K562 (cell line): ENCODE data around the gene CRABP2. TPM values are rescaled to one million over a fixed set of nuclear protein-coding genes. Genes with fewer than 3 reads are reported as not detected.

Experiments used
- ATAC-seq: fragments of 200-7000 bp; cut with Tn5 transposase; 3 replicates; pipeline ENCODE4 v1.9.1; 2020; ENCODE audit warnings: moderate library complexity
- BruUV-seq: library from RNA; stranded (reverse); fragments of 400-500 nt; replicated peaks from 2 replicates; lab custom pipeline; 2021; lab: Mats Ljungman, UMichigan
- CTCF ChIA-PET: fragments of 300-600 bp; formaldehyde crosslinking; extraction: SDS; loops from one replicate; lab custom pipeline; 2021; ENCODE audit warnings: low intra/inter-chr PET ratio; lab: Yijun Ruan, JAX
- POLR2A ChIA-PET: fragments of 300-600, 350-650 bp; sonication (Branson Sonifier 250); formaldehyde crosslinking; extraction: SDS; loops from one replicate; lab custom pipeline; 2021; ENCODE audit warnings: antibody characterized with exemption, inconsistent platforms; lab: Yijun Ruan, JAX
- DNase-seq, 4 experiments: peaks; one replicate each; pipeline versions ENCODE4 v3.0.0 to v3.0.0-alpha.2; 2011 to 2018; ENCODE audit warnings: low spot score in 3 of 4, mixed read lengths in 3 of 4; ENCODE audit errors: extremely low read depth in 1 of 4
- FAIRE-seq: peaks from 2 replicates; lab custom pipeline; 2011; peaks lifted over from hg19 to GRCh38; lab: Jason Lieb, UNC
- H2AFZ ChIP-seq: 2 replicates; pipeline ENCODE4 v1.6.0; 2011; ENCODE audit warnings: low read depth, low read length, control low read depth, inconsistent platforms
- H3K27ac ChIP-seq: fragments of 200-600 bp; 3 replicates; pipeline ENCODE4 v1.8.0; 2011; ENCODE audit warnings: low read depth, mild to moderate bottlenecking, control low read depth, inconsistent platforms, low read length, moderate library complexity, mixed read lengths; ENCODE audit errors: extremely low read depth
- H3K27me3 ChIP-seq, 2 experiments: fragments of 300-600 bp in 1 of 2; 2 replicates in 1 of 2; 3 replicates in 1 of 2; pipeline versions ENCODE4 v1.6.0 to v1.8.0; 2011; ENCODE audit warnings: inconsistent platforms in 2 of 2, low read length in 2 of 2, mild to moderate bottlenecking in 1 of 2, mixed read lengths in 1 of 2, moderate library complexity in 1 of 2; ENCODE audit not compliant: control insufficient read depth in 2 of 2, insufficient read depth in 2 of 2
- H3K36me3 ChIP-seq: fragments of 300-600 bp; 3 replicates; pipeline ENCODE4 v1.8.0; 2011; ENCODE audit warnings: mild to moderate bottlenecking, low read length, inconsistent platforms; ENCODE audit not compliant: control insufficient read depth, insufficient read depth
- H3K4me1 ChIP-seq, 2 experiments: fragments of 200-600 bp in 1 of 2; replicated peaks in 1 of 2; 2 replicates in 1 of 2; 3 replicates in 1 of 2; pipeline versions ENCODE4 v1.5.1 to v1.8.0; 2011; ENCODE audit warnings: inconsistent platforms in 2 of 2, low read length in 2 of 2, mild to moderate bottlenecking in 1 of 2, mixed read lengths in 1 of 2, moderate library complexity in 1 of 2; ENCODE audit not compliant: control insufficient read depth in 2 of 2, insufficient read depth in 2 of 2
- H3K4me2 ChIP-seq: 2 replicates; pipeline ENCODE4 v1.6.1; 2011; ENCODE audit warnings: low read length, control low read depth, inconsistent platforms, mixed read lengths; ENCODE audit not compliant: insufficient read depth
- H3K4me3 ChIP-seq: fragments of 200-600 bp; sonication (generic), shearing (Covaris generic); 2 replicates; pipeline ENCODE4 v1.5.1; 2016; ENCODE audit warnings: control low read depth, inconsistent platforms
- H3K79me2 ChIP-seq: fragments of 200-600 bp; 3 replicates; pipeline ENCODE4 v1.8.0; 2011; ENCODE audit warnings: low read length, inconsistent platforms; ENCODE audit not compliant: control insufficient read depth, insufficient read depth
- H3K9ac ChIP-seq, 2 experiments: 2 replicates each; pipeline versions ENCODE4 v1.6.0 to v1.6.1; 2011; ENCODE audit warnings: low read depth in 2 of 2, low read length in 2 of 2, control low read depth in 1 of 2, inconsistent platforms in 1 of 2, mild to moderate bottlenecking in 1 of 2, mixed read lengths in 1 of 2; ENCODE audit not compliant: insufficient read depth in 1 of 2
- H3K9me1 ChIP-seq: one replicate; pipeline ENCODE4 v1.6.0; 2011; ENCODE audit warnings: inconsistent platforms, mild to moderate bottlenecking, low read length, moderate library complexity; ENCODE audit not compliant: control insufficient read depth, insufficient read depth
- H3K9me3 ChIP-seq: replicated peaks from 2 replicates; pipeline ENCODE4 v1.5.1; 2011; ENCODE audit warnings: low read depth, low read length, inconsistent platforms; ENCODE audit not compliant: control insufficient read depth, insufficient read depth
- H4K20me1 ChIP-seq: replicated peaks from 2 replicates; pipeline ENCODE4 v1.6.1; 2011; ENCODE audit warnings: low read length, inconsistent platforms, mixed read lengths; ENCODE audit not compliant: control insufficient read depth, insufficient read depth
- AFF1 ChIP-seq, 2 experiments: fragments of 450-650 bp; IDR thresholded peaks; 2 replicates each; pipeline ENCODE4 v1.6.1; 2018; ENCODE audit warnings: mild to moderate bottlenecking in 2 of 2, low read depth in 1 of 2; ENCODE audit not compliant: partially characterized antibody in 2 of 2
- CC2D1A ChIP-seq: fragments of 450-650 bp; IDR thresholded peaks from 2 replicates; pipeline ENCODE4 v1.6.1; 2017; ENCODE audit warnings: mild to moderate bottlenecking
- GTF2B ChIP-seq: IDR thresholded peaks from 2 replicates; pipeline ENCODE4 v1.6.1; 2011; ENCODE audit not compliant: insufficient read length; ENCODE audit errors: extremely low read depth
- IFI16 ChIP-seq: fragments of 250-450 bp; sonication (Bioruptor Pico); IDR thresholded peaks from 2 replicates; pipeline ENCODE4 v2.1.2; 2022; ENCODE audit warnings: mild to moderate bottlenecking, inconsistent platforms
- JUND ChIP-seq, 2 experiments: IDR thresholded peaks; 2 replicates in 1 of 2; 3 replicates in 1 of 2; pipeline ENCODE4 v1.6.1; 2011; ENCODE audit warnings: borderline replicate concordance in 2 of 2, low read depth in 2 of 2, low read length in 2 of 2, improper control_type of control experiment in 1 of 2, missing biosample characterization in 1 of 2, missing genetic modification characterization in 1 of 2, missing genetic modification reagents in 1 of 2
- KLF13 ChIP-seq: fragments of 450-650 bp; IDR thresholded peaks from 2 replicates; pipeline ENCODE4 v1.6.1; 2016; ENCODE audit warnings: missing genetic modification characterization, low read depth, mild to moderate bottlenecking, missing compliant biosample characterization, moderate library complexity, borderline replicate concordance
- MAZ ChIP-seq, 2 experiments: fragments of 450-650 bp in 1 of 2; sonication (generic) in 1 of 2; formaldehyde crosslinking; IDR thresholded peaks in 1 of 2; conservative IDR thresholded peaks in 1 of 2; 2 replicates each; pipeline versions ENCODE4 v1.4.0 to v1.5.0; 2020; ENCODE audit warnings: mild to moderate bottlenecking in 1 of 2, missing genetic modification reagents in 1 of 2
- MXD1 ChIP-seq: fragments of 250-450 bp; sonication (Bioruptor Pico); IDR thresholded peaks from 2 replicates; pipeline ENCODE4 v1.8.0; 2021; ENCODE audit warnings: borderline replicate concordance, mild to moderate bottlenecking, moderate library complexity; ENCODE audit not compliant: poor library complexity, severe bottlenecking
- NFRKB ChIP-seq: fragments of 450-650 bp; IDR thresholded peaks from 2 replicates; pipeline ENCODE4 v1.6.1; 2016; ENCODE audit warnings: low read depth
- POLR2G ChIP-seq: fragments of 200-400 bp; formaldehyde crosslinking; IDR thresholded peaks from 2 replicates; pipeline ENCODE4 v1.6.1; 2017; ENCODE audit warnings: low read depth, mild to moderate bottlenecking, antibody characterized with exemption, low read length, moderate library complexity
- RBM39 ChIP-seq: fragments of 200-400 bp; formaldehyde crosslinking; optimal IDR thresholded peaks from 2 replicates; pipeline ENCODE3; 2018; ENCODE audit warnings: low read depth, low read length
- ZC3H8 ChIP-seq: fragments of 450-650 bp; IDR thresholded peaks from 2 replicates; pipeline ENCODE4 v1.6.1; 2017
- ZNF239 ChIP-seq: fragments of 250-450 bp; sonication (Bioruptor Pico); IDR thresholded peaks from 2 replicates; pipeline ENCODE4 v1.4.0; 2020; ENCODE audit warnings: mild to moderate bottlenecking
- ZNF24 ChIP-seq: fragments of 450-650 bp; IDR thresholded peaks from 2 replicates; pipeline ENCODE4 v1.6.1; 2016
- WGBS: fragments of 100-300 bp; shearing (Covaris generic); methylation state at CpG from one replicate; pipeline ENCODE4 v1.1.6; 2016; ENCODE audit warnings: low coverage, mixed read lengths; ENCODE audit not compliant: insufficient coverage; ENCODE audit errors: missing lambda C conversion rate; 5-methylcytosine and 5-hydroxymethylcytosine counted together
- in situ Hi-C: fragments of 300-500 bp; cut with MboI; formaldehyde crosslinking; loops from 4 replicates; pipeline ENCODE4 v1.15.0; 2018; ENCODE audit warnings: inconsistent platforms, mixed read lengths
- intact Hi-C: fragments of 100-400 bp; cut with micrococcal nuclease; formaldehyde crosslinking; loops from 2 replicates; pipeline ENCODE4 v1.14.2; 2022
- polyA plus RNA-seq, 8 experiments: library from polyadenylated mRNA; depleted of rRNA in 4 of 8; stranded (reverse) in 5 of 8; unstranded in 3 of 8; fragments of >200 nt; fragmentation: Nextera tagmentation in 2 of 8; fragmentation: Illumina TruSeq in 1 of 8; extraction: Ambion mirVana in 2 of 8; extraction: Trizol in 1 of 8; gene quantifications; 2 replicates each; pipeline versions ENCODE4 v1.2.1 to v1.2.3, GENCODE V29; 2011 to 2014; ENCODE audit warnings: inconsistent platforms in 1 of 8, missing spikeins in 1 of 8
- total RNA-seq, 7 experiments: library from RNA; depleted of rRNA in 6 of 7; stranded (reverse); fragments of >200 nt in 6 of 7; fragmentation: Illumina TruSeq in 2 of 7; extraction: Trizol in 2 of 7; gene quantifications; 2 replicates each; pipeline versions ENCODE4 v1.2.1 to v1.2.3, GENCODE V29; 2011 to 2021; ENCODE audit warnings: low replicate concordance in 1 of 7

CRABP2 gene
- total and polyA plus RNA-seq, 9 of the 15 experiments (the other 6 are each of a cell fraction or from before 2014, with no cell fraction given): 0.30 to 2.5 (median 0.82) TPM

- peaks cover 20% of the 10 kb centered on the region; the same call in 2 of the 3 replicates for H3K36me3 ChIP-seq
- ChIA-PET POLR2A (interaction anchor here (0.6 to 2.3 kb wide), 5 partner anchors 14 to 65 kb away, joined by 3 to 10 read pairs (median 3); partner anchors contain the start of genes METTL25B and NES), CTCF (no interaction called here)
- 7% methylated on average over 5 of the region's 5 CpGs for WGBS
- intact Hi-C loops (no loop called here), in situ Hi-C loops (no loop called here)
- no peaks in the 10 kb centered on the region for H3K27me3 ChIP-seq
- H3K9me1 ChIP-seq: peaks cover 8% of the 10 kb centered on the region
- peaks cover 17% of the 10 kb centered on the region for H4K20me1 ChIP-seq
- H3K4me1 ChIP-seq: peaks cover 60 to 78% of the 10 kb centered on the region in 2 experiments
- H3K79me2 ChIP-seq: peaks cover 41% of the 10 kb centered on the region
- H3K9me3 ChIP-seq: no peaks in the 10 kb centered on the region
- BruUV-seq: no TSS peak
- peak overlapping the region; percentile 100 for H3K27ac ChIP-seq
- ATAC-seq (no peak), DNase-seq (peak; percentile 61 to 85 (median 66)), FAIRE-seq (no peak)
- H2AFZ ChIP-seq: peak overlapping the region; percentile 84
- H3K4me2 ChIP-seq: peak overlapping the region; percentile 100
- H3K9ac ChIP-seq: peak overlapping the region; percentile 73 to 100; a peak in 3 of 4 replicates
- H3K4me3 ChIP-seq: no peak overlapping the region
- no peak for TF ChIP-seq ZNF239 (CRISPR knock-in tag)
- 0 out of 2 replicates have a peak, but pooled peaks have one; percentile 17 for TF ChIP-seq POLR2G
- 0 out of 4 replicates have a peak, but pooled peaks of 1 of the 2 experiments have one; percentile 41 for TF ChIP-seq MAZ (CRISPR knock-in tag; conservative IDR thresholded peaks at IDR 0.05 in 1 of 2, IDR thresholded peaks at IDR 0.05 in 1 of 2)
- no peak for TF ChIP-seq CC2D1A
- TF ChIP-seq JUND (IDR thresholded peaks at IDR 0.05; ENCODE audit: borderline replicate concordance, low read depth, low read length): peak; percentile 52
- no peak; the same call in 2 of the 3 replicates for TF ChIP-seq JUND (tag; IDR thresholded peaks at IDR 0.05; ENCODE audit: borderline replicate concordance, low read depth, low read length)
- no peak for TF ChIP-seq IFI16 (CRISPR knock-in tag)
- TF ChIP-seq RBM39: no peak
- TF ChIP-seq ZNF24: no peak
- TF ChIP-seq AFF1 (IDR thresholded peaks at IDR 0.05; ENCODE audit: low read depth in 1 of 2, partially characterized antibody in 2 of 2): no peak
- TF ChIP-seq MXD1: no peak
- no peak for TF ChIP-seq GTF2B
- no peak for TF ChIP-seq KLF13 (tag)
- TF ChIP-seq ZC3H8: no peak
- TF ChIP-seq NFRKB: peak; percentile 46; the same call in 1 of the 2 replicates
Measured at GRCh38 chr1:156663178-156663577, 42.2 kb downstream of the CRABP2 start.
